ENCODE results near the gene FRMPD4.
A peak's percentile ranks its signal among the peaks of the same experiment; 100 is the strongest.

FRMPD4 gene

DNA sequence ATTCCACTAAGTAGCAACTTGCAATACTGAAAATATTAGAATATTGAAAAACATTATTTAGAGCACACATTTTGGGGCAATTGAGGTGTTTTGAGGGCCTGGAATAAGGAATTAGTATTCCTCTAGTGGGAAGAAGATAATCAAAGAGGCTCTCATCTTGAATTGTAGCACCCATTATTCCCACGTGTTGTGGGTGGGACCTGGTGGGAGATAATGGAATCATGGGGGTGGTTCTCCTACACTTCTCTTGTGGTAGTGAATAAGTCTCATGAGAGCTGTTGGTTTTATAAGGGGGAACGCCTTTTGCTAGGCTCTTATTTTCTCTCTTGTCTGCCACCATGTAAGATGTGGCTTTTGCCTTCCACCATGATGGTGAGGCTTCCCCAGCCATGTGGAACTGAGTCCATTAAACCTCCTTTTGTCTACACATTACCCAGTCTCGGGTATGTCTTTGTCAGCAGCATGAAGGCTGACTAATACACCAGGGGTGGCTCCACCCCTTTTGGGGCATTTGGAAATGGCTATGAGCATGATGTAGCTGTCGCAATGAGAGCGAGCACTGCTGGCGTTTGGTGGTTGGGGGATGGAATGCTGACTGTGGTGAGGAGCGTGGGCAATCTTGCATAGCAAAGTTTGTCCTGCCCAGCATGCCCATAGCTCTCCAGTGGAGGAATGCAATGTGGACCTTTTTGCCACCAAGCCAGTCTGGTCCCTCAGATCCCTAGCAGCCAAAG is 308.2 kb downstream of the FRMPD4 start:
- DNase-seq (ENCODE audit: low spot score), result peak; percentile 1

DNA sequence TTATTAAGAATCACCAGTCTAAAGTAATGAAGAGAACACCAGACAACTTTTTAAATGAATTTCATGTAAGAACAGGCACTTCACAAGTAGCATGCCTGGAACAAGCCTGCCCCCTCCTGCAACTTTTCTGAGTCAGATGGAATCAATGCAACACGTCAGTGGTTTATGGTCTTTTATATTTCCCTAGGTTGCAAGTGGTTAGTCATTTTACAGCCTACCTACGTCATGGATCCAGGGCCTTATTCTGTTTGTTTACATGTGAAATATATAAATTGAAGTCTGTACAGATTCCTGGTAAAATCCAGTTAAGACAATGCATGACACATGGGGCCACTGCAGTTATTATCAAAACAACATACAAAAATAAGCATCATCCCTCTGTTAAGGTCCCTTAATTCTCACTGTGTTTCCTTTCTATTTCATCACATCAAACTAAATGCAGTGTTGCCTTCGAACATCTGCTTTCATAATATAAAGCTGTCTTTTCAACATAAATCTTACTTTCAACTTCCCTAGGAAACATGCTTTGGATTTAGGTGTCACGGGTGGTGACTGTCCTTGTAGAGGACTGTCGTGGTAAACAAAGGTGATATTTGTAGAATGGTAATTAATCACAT is 309.3 kb downstream of the FRMPD4 start:
- TF ChIP-seq, protein P1, sequence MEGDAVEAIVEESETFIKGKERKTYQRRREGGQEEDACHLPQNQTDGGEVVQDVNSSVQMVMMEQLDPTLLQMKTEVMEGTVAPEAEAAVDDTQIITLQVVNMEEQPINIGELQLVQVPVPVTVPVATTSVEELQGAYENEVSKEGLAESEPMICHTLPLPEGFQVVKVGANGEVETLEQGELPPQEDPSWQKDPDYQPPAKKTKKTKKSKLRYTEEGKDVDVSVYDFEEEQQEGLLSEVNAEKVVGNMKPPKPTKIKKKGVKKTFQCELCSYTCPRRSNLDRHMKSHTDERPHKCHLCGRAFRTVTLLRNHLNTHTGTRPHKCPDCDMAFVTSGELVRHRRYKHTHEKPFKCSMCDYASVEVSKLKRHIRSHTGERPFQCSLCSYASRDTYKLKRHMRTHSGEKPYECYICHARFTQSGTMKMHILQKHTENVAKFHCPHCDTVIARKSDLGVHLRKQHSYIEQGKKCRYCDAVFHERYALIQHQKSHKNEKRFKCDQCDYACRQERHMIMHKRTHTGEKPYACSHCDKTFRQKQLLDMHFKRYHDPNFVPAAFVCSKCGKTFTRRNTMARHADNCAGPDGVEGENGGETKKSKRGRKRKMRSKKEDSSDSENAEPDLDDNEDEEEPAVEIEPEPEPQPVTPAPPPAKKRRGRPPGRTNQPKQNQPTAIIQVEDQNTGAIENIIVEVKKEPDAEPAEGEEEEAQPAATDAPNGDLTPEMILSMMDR (conservative IDR thresholded peaks at IDR 0.05; ENCODE audit: low read depth), result no peak; the same call in 1 of the 2 replicates
- ChIA-PET CTCF (no interaction called here), POLR2A (ENCODE audit: low non-redundant PET) (no interaction called here)
- no peak overlapping the region for H3K27ac ChIP-seq
- DNase-seq (ENCODE audit: low spot score), result peak; percentile 63

More for the DNA sequence above, 308.2 kb downstream of the FRMPD4 start:
- H3K27ac ChIP-seq, result peak overlapping the region; percentile 46
- POLR2A ChIA-PET (ENCODE audit: low non-redundant PET), result no interaction called here
- CTCF ChIA-PET, result no interaction called here
- TF ChIP-seq, protein P1 (conservative IDR thresholded peaks at IDR 0.05; ENCODE audit: low read depth), result no peak

DNA sequence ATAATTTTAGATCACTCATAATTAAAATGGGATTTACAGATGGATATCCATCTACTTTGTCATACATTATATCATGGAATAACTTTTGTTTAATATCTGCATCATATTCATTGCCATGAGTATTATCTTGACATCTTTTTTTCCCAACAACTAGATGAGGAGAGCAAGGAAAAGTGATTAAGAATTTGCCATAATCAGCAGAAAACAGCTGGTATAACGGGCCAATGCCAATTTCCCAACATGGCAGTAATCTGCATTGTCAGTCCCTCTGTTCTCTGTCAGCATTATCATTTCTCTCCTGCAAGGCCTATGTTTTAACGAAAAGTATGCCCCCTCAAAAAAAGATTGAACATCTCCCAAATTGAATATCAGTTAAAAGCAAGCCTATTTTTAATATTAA is 314.0 kb downstream of the FRMPD4 start:
- POLR2A ChIA-PET (ENCODE audit: low non-redundant PET), result no interaction called here
- TF ChIP-seq, protein P1 (conservative IDR thresholded peaks at IDR 0.05; ENCODE audit: low read depth), result no peak
- H3K27ac ChIP-seq, result no peak overlapping the region
- DNase-seq (ENCODE audit: low spot score), result no peak
- CTCF ChIA-PET, result no interaction called here

DNA sequence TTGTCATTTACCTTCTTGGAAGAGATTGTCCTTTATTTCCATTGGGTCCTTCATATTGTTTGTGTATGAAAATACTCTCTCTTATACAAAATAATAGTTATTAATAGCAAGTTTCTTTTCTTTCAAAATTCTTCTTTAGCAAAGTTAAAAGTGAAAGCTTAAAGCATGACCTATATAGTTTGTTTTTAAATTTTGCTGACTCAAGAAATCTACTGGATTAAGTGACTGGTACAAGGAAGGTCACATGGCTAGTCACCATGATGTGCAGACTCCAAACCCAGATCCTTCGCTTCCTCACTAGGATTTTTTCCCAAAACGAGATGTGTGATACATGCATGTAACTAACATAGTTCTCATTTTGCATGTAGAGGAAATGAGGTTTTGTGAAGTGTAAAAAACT is 322.7 kb downstream of the FRMPD4 start:
- POLR2A ChIA-PET (ENCODE audit: low non-redundant PET), result no interaction called here
- TF ChIP-seq, protein P1 (conservative IDR thresholded peaks at IDR 0.05; ENCODE audit: low read depth), result no peak
- DNase-seq (ENCODE audit: low spot score), result no peak
- CTCF ChIA-PET, result interaction anchor here (0.6 kb wide), 1 partner anchor 28 kb away, joined by 3 read pairs; no protein-coding TSS in a partner anchor
- H3K27ac ChIP-seq, result no peak overlapping the region

DNA sequence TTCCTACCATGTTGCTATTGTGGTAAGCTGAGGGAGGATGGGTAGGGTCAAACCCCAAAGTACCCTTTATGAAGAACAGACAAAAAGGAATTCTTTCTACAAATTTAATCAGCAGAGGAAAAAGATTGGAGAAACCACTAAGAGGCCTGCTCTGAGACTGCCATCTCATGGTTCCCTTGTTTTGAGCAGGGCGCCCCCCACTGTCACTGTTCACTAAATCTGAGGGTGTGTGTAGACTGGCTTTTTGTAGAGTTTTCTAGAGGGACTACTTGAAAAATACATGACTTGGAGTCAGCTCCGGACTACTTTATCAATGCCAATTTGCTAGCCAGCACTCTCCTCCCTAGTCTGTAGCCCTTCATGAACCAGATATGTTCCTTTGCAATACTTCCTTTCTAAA is 324.8 kb downstream of the FRMPD4 start:
- ChIA-PET CTCF (no interaction called here), POLR2A (ENCODE audit: low non-redundant PET) (no interaction called here)
- TF ChIP-seq, protein P1 (conservative IDR thresholded peaks at IDR 0.05; ENCODE audit: low read depth), result no peak
- DNase-seq (ENCODE audit: low spot score), result no peak
- no peak overlapping the region for H3K27ac ChIP-seq

DNA sequence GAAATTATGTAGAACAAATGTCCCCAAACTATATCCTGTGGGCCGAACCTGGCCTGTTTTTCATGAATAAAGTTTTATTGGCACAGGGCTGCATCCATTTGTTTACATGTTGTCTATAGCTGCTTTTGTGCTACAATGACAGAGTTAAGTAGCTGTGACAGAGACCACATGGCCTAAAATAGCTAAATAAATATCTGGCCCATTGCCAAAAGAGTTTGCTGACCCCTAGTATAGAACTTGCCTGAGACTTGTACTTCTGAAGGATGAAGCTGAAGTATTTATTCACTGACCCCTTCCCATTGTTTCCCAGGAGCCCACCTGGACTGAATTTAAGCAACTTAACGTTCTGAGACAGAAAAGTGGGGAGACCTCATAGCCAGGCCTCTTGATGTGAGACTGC is 325.6 kb downstream of the FRMPD4 start:
- TF ChIP-seq, protein P1 (conservative IDR thresholded peaks at IDR 0.05; ENCODE audit: low read depth), result no peak
- ChIA-PET CTCF (no interaction called here), POLR2A (ENCODE audit: low non-redundant PET) (no interaction called here)
- no peak overlapping the region for H3K27ac ChIP-seq
- no peak for DNase-seq (ENCODE audit: low spot score)

All from RWPE1 (cell line).